ENCODE data around the gene FAM200A.
"Not testable (repeated sequence)": the region's sequence is repeated elsewhere in the genome, so short reads cannot be mapped to it uniquely, and the experiment has no call there.

GRCh38 chr7:99580778-99581332 lies 28.9 kb upstream of the FAM200A start:
- TF ChIP-seq, protein P1, sequence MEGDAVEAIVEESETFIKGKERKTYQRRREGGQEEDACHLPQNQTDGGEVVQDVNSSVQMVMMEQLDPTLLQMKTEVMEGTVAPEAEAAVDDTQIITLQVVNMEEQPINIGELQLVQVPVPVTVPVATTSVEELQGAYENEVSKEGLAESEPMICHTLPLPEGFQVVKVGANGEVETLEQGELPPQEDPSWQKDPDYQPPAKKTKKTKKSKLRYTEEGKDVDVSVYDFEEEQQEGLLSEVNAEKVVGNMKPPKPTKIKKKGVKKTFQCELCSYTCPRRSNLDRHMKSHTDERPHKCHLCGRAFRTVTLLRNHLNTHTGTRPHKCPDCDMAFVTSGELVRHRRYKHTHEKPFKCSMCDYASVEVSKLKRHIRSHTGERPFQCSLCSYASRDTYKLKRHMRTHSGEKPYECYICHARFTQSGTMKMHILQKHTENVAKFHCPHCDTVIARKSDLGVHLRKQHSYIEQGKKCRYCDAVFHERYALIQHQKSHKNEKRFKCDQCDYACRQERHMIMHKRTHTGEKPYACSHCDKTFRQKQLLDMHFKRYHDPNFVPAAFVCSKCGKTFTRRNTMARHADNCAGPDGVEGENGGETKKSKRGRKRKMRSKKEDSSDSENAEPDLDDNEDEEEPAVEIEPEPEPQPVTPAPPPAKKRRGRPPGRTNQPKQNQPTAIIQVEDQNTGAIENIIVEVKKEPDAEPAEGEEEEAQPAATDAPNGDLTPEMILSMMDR (conservative IDR thresholded peaks at IDR 0.05; ENCODE audit: low read length) = not testable (repeated sequence)
- TF ChIP-seq EZH2phosphoT487 (IDR thresholded peaks at IDR 0.05; ENCODE audit: borderline replicate concordance) = not testable (repeated sequence)
